Breast epithelium (tissue), 3 donors: Measurements from ENCODE around the gene ZBTB40.

Experiments
- CTCF ChIP-seq, 3 donors: fragments of 450-650 bp; IDR thresholded peaks; one replicate each; pipeline ENCODE4 v1.5.1; 2016 to 2017; ENCODE audit warnings: antibody characterized with exemption in 3 of 3, mild to moderate bottlenecking in 3 of 3, moderate library complexity in 3 of 3
- POLR2A ChIP-seq: fragments of 450-650 bp; IDR thresholded peaks from one replicate; pipeline ENCODE4 v1.6.1; 2016; ENCODE audit warnings: antibody characterized with exemption, mild to moderate bottlenecking, moderate library complexity

- TF ChIP-seq POLR2A, result no peak
- no peak for TF ChIP-seq CTCF (IDR thresholded peaks at IDR 0.05)
Observed at GRCh38 chr1:22402356-22403053, 49.1 kb upstream of the ZBTB40 start.
